HG02642 (cell line): ENCODE measurements around the gene TXNDC12.
A peak's percentile ranks its signal among the peaks of the same experiment; 100 is the strongest.

Experiments
- ATAC-seq: cut with Tn5 transposase; IDR thresholded peaks from one replicate; pipeline ENCODE4 v1.9.1; 2021; ENCODE audit warnings: mild to moderate bottlenecking; ENCODE audit not compliant: unreplicated experiment, poor library complexity

The TXNDC12 gene

GRCh38 chr1:52003877-52004276, 51.1 kb downstream of the TXNDC12 start:
- ATAC-seq, result no peak

- ATAC-seq, result peak; percentile 71
Observed at GRCh38 chr1:52002038-52002917, 52.7 kb downstream of the TXNDC12 start.

- no peak for ATAC-seq
Observed at GRCh38 chr1:51998701-51999100, 56.3 kb downstream of the TXNDC12 start.

- no peak for ATAC-seq
Observed at GRCh38 chr1:51997974-51998382, 57.0 kb downstream of the TXNDC12 start.

- peak; percentile 87 for ATAC-seq
Observed at GRCh38 chr1:51990478-51990965, 64.5 kb downstream of the TXNDC12 start, which contains the start of gene RAB3B. RAB3B (minus strand) TSS chr1:51990700; CDS start chr1:51977117, 13,583 bp downstream.

- ATAC-seq, result no peak
Observed at GRCh38 chr1:51989582-51990477, 65.2 kb downstream of the TXNDC12 start.

- no peak for ATAC-seq
Observed at GRCh38 chr1:51988254-51988653, 66.7 kb downstream of the TXNDC12 start.

- ATAC-seq, result no peak
Observed at GRCh38 chr1:51986718-51987117, 68.3 kb downstream of the TXNDC12 start.

GRCh38 chr1:51982161-51982560, 72.8 kb downstream of the TXNDC12 start:
- no peak for ATAC-seq

- ATAC-seq, result no peak
Observed at GRCh38 chr1:51981555-51981954, 73.4 kb downstream of the TXNDC12 start.

GRCh38 chr1:51978099-51978498, 76.9 kb downstream of the TXNDC12 start:
- no peak for ATAC-seq

GRCh38 chr1:51976846-51977602, 78.0 kb downstream of the TXNDC12 start:
- ATAC-seq, result no peak

GRCh38 chr1:51973587-51974474, 81.2 kb downstream of the TXNDC12 start:
- no peak for ATAC-seq
